Cardiac muscle cell (in vitro differentiated cells and primary cell): ENCODE results near the gene OSBPL3. TPM values are rescaled to one million over a fixed set of nuclear protein-coding genes. Genes with fewer than 3 reads are reported as not detected.

ENCODE experiments used
- DNase-seq, 2 donors: peaks; one replicate each; pipeline versions ENCODE4 v3.0.0 to v3.0.0-alpha.2; 2010 to 2017; ENCODE audit warnings: low read depth in 1 of 2, low spot score in 1 of 2
- H3K27ac ChIP-seq: fragments of 200-600 bp; sonication (generic); 2 replicates; pipeline ENCODE4 v1.5.1; 2016
- H3K27me3 ChIP-seq: fragments of 200-600 bp; sonication (generic); 2 replicates; pipeline ENCODE4 v1.6.0; 2016; ENCODE audit warnings: control low read depth
- H3K36me3 ChIP-seq: fragments of 200-600 bp; sonication (generic); 2 replicates; pipeline ENCODE4 v1.5.1; 2016; ENCODE audit warnings: control low read depth
- H3K4me1 ChIP-seq: fragments of 200-600 bp; sonication (generic); 2 replicates; pipeline ENCODE4 v1.8.1; 2017; ENCODE audit warnings: low read depth, mild to moderate bottlenecking, mixed run types
- H3K4me3 ChIP-seq: fragments of 200-600 bp; sonication (generic); 2 replicates; pipeline ENCODE4 v1.5.1; 2016; ENCODE audit warnings: mild to moderate bottlenecking
- H3K9me3 ChIP-seq: fragments of 200-600 bp; sonication (generic); 2 replicates; pipeline ENCODE4 v1.5.1; 2017; ENCODE audit warnings: low read depth, mild to moderate bottlenecking, control low read depth
- CTCF ChIP-seq: IDR thresholded peaks from 2 replicates; pipeline ENCODE4 v1.5.1; 2012; ENCODE audit warnings: low read depth, mild to moderate bottlenecking, low read length
- polyA plus RNA-seq: library from polyadenylated mRNA; unstranded; fragments of >200 nt; fragmentation: Nextera tagmentation; extraction: Ambion mirVana; gene quantifications from 2 replicates; pipeline ENCODE4 v1.2.1, GENCODE V29; 2016
- total RNA-seq: library from RNA; depleted of rRNA; stranded (reverse); fragments of >200 nt; gene quantifications from 2 replicates; pipeline ENCODE4 v1.2.3, GENCODE V29; 2016

OSBPL3 gene
- total and polyA plus RNA-seq, 2 experiments from 2014 or later: 7.5 to 8.2 TPM

GRCh38 chr7:24883622-24884013 is 96.4 kb downstream of the OSBPL3 start:
- Histone ChIP-seq H3K9me3 (no peaks in the 10 kb centered on the region), H3K36me3 (no peaks in the 10 kb centered on the region), H3K4me1 (no peaks in the 10 kb centered on the region), H3K4me3 (no peak overlapping the region), H3K27me3 (no peaks in the 10 kb centered on the region), H3K27ac (no peak overlapping the region)
- no peak for DNase-seq
- TF ChIP-seq CTCF: no peak

GRCh38 chr7:24882989-24883621 is 96.9 kb downstream of the OSBPL3 start:
- no peak for TF ChIP-seq CTCF
- Histone ChIP-seq H3K4me1 (no peaks in the 10 kb centered on the region), H3K27ac (no peak overlapping the region), H3K4me3 (no peak overlapping the region), H3K36me3 (no peaks in the 10 kb centered on the region), H3K27me3 (no peaks in the 10 kb centered on the region), H3K9me3 (no peaks in the 10 kb centered on the region)
- DNase-seq: peak in 1 of 2 donors; percentile 84

- no peaks in the 10 kb centered on the region for H3K9me3 ChIP-seq
- H3K4me1 ChIP-seq: no peaks in the 10 kb centered on the region
- no peaks in the 10 kb centered on the region for H3K27me3 ChIP-seq
- H3K4me3 ChIP-seq: no peak overlapping the region
- DNase-seq: no peak
- TF ChIP-seq CTCF: no peak
- H3K36me3 ChIP-seq: no peaks in the 10 kb centered on the region
- H3K27ac ChIP-seq: no peak overlapping the region
Observed at GRCh38 chr7:24881623-24882022, 98.4 kb downstream of the OSBPL3 start.

GRCh38 chr7:24880886-24881285 is 99.1 kb downstream of the OSBPL3 start:
- Histone ChIP-seq H3K4me1 (no peaks in the 10 kb centered on the region), H3K4me3 (no peak overlapping the region), H3K27ac (no peak overlapping the region), H3K36me3 (no peaks in the 10 kb centered on the region), H3K27me3 (no peaks in the 10 kb centered on the region), H3K9me3 (no peaks in the 10 kb centered on the region)
- TF ChIP-seq CTCF: no peak
- peak; percentile 14 to 19 for DNase-seq

GRCh38 chr7:24879291-24879690 is 100.7 kb downstream of the OSBPL3 start:
- no peak overlapping the region for H3K27ac ChIP-seq
- H3K36me3 ChIP-seq: no peaks in the 10 kb centered on the region
- no peaks in the 10 kb centered on the region for H3K4me1 ChIP-seq
- DNase-seq: peak in 1 of 2 donors; percentile 56
- no peak for TF ChIP-seq CTCF
- H3K9me3 ChIP-seq: no peaks in the 10 kb centered on the region
- H3K4me3 ChIP-seq: no peak overlapping the region
- no peaks in the 10 kb centered on the region for H3K27me3 ChIP-seq
